NCI-H187 (cell line): Measurements from ENCODE around the gene LCAT.

ENCODE experiments used
- DNase-seq, 2 experiments: peaks; one replicate each; lab custom pipeline; 2025; lab: John Stamatoyannopoulos, UW

The LCAT gene

DNA sequence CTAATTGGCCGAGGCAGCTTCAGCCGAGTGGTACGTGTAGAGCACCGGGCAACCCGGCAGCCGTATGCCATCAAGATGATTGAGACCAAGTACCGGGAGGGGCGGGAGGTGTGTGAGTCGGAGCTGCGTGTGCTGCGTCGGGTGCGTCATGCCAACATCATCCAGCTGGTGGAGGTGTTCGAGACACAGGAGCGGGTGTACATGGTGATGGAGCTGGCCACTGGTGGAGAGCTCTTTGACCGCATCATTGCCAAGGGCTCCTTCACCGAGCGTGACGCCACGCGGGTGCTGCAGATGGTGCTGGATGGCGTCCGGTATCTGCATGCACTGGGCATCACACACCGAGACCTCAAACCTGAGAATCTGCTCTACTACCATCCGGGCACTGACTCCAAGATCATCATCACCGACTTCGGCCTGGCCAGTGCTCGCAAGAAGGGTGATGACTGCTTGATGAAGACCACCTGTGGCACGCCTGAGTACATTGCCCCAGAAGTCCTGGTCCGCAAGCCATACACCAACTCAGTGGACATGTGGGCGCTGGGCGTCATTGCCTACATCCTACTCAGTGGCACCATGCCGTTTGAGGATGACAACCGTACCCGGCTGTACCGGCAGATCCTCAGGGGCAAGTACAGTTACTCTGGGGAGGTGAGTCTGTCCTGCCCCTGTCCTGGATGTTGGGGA is 34.7 kb downstream of the LCAT start:
- DNase-seq, result no peak

GRCh38 chr16:67907397-67908180 is 36.3 kb downstream of the LCAT start:
- no peak for DNase-seq

DNA sequence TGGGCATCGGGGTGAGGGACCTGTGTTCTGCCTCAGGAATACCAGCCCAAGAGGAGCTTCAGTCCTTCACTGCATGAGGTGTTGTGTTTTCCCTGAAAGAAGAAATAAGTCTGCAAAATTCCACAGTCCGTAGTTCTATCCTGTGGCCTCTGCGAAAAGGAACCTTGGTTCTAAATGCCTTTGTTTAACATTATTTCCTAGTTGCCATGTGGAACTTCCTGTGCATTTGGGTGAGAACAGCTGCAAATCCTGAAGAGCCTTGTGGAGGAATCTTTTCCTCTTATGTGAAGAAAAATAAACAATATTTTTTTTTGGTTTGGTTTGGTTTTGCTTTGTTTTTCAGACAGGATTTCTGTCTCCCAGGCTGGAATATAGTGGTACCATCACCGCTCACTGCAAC is 41.1 kb downstream of the LCAT start:
- DNase-seq, result no peak

DNA sequence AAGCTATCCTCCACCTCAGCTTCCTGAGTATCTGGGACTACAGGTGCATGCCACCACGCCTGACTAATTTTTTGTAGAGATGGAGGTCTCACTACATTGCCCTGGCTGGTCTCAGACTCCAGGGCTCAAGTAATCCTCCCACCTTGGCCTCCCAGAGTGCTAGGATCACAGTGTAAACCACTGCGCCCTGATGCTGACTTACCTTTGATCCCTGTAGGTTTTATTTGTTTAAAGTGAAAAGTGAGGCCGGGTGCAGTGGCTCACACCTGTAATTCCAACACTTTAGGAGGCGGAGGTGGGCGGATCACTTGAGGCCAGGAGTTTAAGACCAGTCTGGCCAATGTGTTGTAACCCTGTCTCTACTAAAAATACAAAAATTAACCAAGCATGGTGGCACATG is 42.2 kb downstream of the LCAT start:
- no peak for DNase-seq

- DNase-seq, result no peak
Observed at GRCh38 chr16:67897231-67897630, 46.7 kb downstream of the LCAT start.

DNA sequence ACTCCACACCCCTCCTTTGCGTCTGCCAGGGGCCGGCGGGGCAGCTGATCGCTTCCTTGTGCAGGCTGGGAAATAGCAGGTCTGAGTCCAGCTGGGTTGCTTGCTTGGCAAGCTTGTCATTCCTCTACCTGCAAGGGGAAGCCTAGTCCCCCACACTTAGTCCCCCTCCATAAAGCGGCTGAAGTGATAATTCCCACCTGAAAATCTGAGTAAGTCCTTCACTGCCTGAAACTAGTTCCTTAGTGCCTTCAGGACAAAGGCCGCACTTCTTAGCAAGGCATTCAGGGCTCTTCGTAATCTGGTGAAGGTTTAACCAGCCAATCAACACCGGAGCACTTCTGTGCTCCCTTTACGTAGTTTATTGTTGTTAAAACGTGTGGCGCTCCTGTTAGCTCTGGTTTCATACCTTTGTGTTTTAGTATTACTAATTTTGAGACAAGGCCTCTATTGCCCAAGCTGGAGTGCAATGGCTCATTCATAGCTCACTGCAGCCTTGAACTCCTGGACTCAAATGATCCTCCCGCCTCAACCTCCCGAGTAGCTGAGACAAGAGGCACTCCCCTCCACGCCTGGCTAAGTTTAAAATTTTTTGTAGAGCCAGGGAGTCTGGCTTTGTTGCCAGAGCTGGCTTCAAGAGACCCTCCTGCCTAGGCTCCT is 50.0 kb downstream of the LCAT start:
- no peak for DNase-seq

DNA sequence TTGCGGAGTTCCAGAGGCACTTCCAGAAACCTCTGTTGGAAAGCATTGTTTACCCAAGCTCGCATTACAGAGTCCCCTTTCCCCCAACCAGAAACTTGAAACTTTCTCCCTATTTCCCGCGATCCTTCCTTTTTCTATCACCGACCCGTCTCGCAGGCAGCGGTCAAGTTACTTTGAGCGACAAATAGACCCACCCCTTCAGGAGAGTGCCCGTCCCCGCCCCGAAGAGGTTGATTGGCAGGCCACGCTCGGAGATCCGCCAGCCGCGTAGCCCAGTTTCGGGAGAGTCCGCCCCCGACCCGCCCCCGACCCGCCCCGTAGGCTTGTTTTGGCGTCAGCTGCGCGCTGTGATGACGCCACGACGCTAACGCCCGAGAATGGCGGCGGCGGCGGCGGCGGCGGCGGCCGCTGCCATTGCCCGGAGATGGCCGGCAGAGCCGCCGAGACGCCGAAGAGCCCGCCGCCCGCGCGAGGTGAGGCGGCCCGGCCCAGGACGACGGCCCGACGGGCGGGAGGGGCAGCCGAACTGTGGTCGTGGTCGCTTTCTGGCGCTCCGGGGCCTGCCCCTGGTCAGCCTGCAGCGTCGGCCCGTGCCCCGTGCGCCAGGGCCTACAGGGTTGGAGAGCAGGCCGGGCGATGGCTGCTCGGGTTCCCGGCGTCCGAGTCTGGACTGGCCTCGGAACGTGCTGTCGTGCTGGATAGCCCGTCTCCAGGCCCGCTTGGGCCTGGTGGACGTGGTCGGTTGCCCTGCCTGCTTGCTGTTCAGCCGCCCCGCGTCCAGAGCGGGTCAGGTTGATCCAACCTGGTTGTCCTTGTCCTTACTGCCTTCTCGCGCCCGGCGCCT is 50.8 kb downstream of the LCAT start, which contains the start of gene PSKH1:
PSKH1 (plus strand) TSS at position 356 of the 844 bp plus-strand sequence. CDS start 15,496 bp downstream, outside the sequence.
- DNase-seq, result peak; percentile 66 to 87

DNA sequence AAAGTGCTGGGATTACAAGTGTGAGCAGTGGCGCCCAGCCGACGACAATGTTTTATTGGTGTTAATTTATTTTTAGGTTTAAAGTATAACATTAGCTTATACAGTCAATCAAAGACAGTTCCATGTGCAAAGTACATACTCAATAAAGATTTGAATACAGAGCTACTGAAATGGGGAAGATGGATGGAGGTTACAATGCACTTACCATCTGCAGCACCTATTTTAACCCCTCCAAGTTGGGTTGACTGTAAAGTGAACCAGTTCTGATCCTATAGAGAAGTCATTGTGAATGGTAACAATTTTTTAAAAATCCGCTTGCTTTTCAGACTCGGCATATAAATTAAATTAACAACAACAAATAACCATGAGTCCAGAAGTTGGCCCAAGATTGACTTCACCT is 51.5 kb downstream of the LCAT start:
- no peak for DNase-seq
